Measurements from ENCODE around the gene TEKT3.

Gene TEKT3

GRCh38 chr17:15257258-15257788 is 84.1 kb downstream of the TEKT3 start:
- H3K4me3 Mint-ChIP-seq: no peak overlapping the region
- H3K4me1 Mint-ChIP-seq: peaks cover 12% of the 10 kb centered on the region

DNA sequence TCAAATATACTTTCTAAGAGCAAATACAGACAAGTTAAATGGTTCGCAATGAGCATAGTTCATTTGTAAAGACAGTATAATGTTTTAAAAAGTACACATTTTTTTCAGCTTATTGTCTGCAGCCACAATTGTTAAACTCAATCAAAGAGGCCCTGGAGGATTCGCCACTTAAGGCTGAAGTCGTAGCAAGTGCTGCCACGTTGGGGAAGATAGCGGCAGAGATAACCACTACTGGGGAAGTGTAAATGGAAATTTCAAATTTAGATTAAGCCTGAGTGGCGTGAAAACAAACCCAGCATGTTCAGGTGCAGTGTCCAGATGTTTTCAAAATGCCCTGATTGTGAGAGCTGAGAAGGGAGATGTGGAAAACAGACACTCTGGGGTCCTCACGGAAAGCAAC is 84.7 kb downstream of the TEKT3 start:
- Mint-ChIP-seq H3K9me3 (no peaks in the 10 kb centered on the region), H3K27me3 (peaks cover 63% of the 10 kb centered on the region), H3K4me3 (no peak overlapping the region), H3K4me1 (peaks cover 8% of the 10 kb centered on the region), H3K36me3 (ENCODE audit: insufficient read depth) (peaks cover 2% of the 10 kb centered on the region), H3K27ac (ENCODE audit: low read depth) (no peak overlapping the region)
- ATAC-seq (replicated peaks; ENCODE audit: extremely low read depth, poor library complexity, severe bottlenecking) (no peak), DNase-seq (ENCODE audit: low spot score in 2 of 2) (no peak)

More at GRCh38 chr17:15257258-15257788, 84.1 kb downstream of the TEKT3 start:
- peak; percentile 54 for ATAC-seq (replicated peaks; ENCODE audit: extremely low read depth, poor library complexity, severe bottlenecking)
- Mint-ChIP-seq H3K36me3 (ENCODE audit: insufficient read depth) (peaks cover 2% of the 10 kb centered on the region), H3K27ac (ENCODE audit: low read depth) (no peak overlapping the region), H3K9me3 (no peaks in the 10 kb centered on the region), H3K27me3 (peaks cover 69% of the 10 kb centered on the region)
- peak; percentile 22 to 39 for DNase-seq (ENCODE audit: low spot score in 2 of 2)

DNA sequence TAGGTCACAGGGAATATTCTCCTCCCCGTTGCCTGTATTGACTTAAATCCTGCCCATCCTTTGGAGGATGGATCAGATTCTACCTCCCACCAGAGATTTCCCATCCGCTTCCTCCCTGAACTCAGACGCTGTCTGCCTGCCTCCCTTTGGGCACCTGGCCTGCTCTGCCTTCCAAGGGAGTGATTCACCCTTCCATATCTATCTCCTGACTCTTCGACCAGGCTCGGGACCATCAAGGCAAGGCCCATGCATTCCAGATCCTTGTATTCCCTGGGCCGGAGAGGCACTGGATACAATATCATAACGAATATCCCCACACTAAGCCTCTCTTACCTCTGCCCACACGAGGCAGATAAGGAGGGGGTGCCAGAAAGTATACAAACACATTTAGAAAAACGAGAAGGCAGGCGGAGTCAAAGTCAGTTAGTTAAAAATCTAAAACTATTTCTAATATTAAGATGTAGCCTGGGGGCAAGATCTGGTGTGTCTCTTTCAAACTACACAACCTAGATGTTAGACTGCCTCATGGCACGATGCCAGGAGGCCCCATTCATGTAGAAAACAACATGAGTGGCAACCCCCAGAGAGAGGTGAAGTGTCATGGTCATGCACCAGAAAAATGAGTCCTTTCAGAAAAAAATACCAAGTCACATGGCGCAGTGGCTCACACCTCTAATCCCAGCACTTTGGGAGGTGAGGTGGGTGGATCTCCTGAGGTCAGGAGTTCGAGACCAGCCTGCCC is 85.5 kb downstream of the TEKT3 start:
- Mint-ChIP-seq H3K36me3 (ENCODE audit: insufficient read depth) (peaks cover 2% of the 10 kb centered on the region), H3K9me3 (no peaks in the 10 kb centered on the region), H3K27me3 (peaks cover 55% of the 10 kb centered on the region), H3K4me3 (no peak overlapping the region), H3K4me1 (peaks cover 8% of the 10 kb centered on the region), H3K27ac (ENCODE audit: low read depth) (no peak overlapping the region)
- no peak for DNase-seq (ENCODE audit: low spot score in 2 of 2)
- no peak for ATAC-seq (replicated peaks; ENCODE audit: extremely low read depth, poor library complexity, severe bottlenecking)
